GM10266 (cell line): ENCODE data around the gene PRKD1.

Source experiments
- DNase-seq: peaks from one replicate; pipeline ENCODE4 v3.0.0; 2012; ENCODE audit errors: extremely low spot score
- CTCF ChIP-seq: IDR thresholded peaks from 2 replicates; pipeline ENCODE4 v1.5.1; 2012; ENCODE audit warnings: mild to moderate bottlenecking, low read depth; ENCODE audit not compliant: control insufficient read depth, insufficient read depth; ENCODE audit errors: missing control alignments

Gene PRKD1

DNA sequence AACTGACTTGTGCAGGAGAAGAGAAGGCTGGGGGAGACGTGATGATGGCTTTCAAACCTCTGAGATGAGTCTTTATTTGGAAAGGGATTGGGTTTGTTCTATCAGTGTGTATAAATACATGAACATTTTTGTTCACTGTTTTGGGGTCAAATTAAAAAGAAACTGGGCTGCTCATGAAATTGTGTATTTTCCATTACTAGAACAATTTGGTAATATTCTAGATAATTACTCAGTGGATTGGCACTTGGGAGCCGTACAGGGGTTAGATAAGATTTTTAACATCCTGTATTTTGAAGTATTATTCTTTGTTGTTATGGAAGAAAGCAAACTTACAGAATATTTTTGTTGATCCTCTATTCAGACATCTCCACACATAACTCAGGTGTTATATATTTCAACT lies 340.6 kb downstream of the PRKD1 start:
- no peak for DNase-seq
- TF ChIP-seq CTCF = no peak

DNA sequence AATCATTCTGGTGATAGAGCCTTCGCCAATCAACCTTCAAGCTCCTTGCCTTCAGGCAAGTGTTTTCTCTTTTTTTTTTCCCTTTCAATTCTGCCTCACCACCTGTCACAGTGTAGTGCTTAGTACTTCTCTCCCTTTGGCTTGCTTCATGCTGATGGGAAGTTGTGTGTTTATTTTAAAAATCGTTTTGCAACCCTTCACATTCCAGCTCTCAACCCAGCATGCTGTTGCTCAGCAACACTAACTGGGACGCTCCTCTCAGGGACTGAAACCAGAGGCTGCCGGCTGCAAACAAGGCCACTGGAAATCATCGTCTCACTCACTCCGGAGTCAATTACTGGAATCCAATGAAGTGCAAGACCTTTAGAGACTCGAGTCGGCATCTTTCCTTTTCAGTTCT lies 342.7 kb downstream of the PRKD1 start:
- DNase-seq = no peak

DNA sequence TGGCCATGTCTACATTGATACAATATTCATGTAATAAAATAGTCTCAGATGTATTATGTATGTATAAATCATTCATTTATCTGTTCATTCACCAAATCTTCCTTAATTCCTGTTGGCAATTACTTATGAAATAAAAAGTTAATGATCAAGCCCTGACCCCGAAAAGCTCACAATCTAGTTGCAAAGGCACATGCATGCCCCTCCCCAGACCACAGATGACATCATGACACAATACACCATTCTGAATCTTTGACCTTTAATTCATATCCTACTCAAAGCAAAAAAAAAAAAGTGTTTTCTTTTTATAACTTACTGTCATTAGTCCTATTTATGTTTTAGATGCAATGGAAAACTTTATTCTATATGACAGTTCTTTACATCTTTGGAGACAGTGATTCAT lies 346.9 kb downstream of the PRKD1 start:
- DNase-seq = no peak
- TF ChIP-seq CTCF = no peak

More for the DNA sequence above, 342.7 kb downstream of the PRKD1 start:
- no peak for TF ChIP-seq CTCF

DNA sequence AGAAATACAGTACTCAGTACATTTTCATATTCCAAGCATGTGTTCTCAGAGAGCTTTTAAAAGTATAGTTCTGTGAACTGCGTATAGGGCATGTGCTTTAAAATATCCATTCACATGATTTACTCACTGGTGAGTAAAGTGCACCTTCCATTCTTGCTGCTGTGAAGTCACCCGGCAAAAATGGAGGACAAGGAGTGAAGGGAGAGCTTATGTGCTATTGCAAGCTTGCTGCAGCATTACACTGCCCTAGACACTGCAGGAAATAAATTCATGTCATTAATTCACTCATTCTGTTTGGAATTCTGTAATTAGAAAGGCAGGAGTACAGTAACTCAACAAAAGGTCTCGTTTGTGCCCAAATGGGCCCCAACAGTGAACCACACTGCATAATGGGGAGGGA lies 347.8 kb downstream of the PRKD1 start:
- DNase-seq = no peak
- TF ChIP-seq CTCF = no peak

DNA sequence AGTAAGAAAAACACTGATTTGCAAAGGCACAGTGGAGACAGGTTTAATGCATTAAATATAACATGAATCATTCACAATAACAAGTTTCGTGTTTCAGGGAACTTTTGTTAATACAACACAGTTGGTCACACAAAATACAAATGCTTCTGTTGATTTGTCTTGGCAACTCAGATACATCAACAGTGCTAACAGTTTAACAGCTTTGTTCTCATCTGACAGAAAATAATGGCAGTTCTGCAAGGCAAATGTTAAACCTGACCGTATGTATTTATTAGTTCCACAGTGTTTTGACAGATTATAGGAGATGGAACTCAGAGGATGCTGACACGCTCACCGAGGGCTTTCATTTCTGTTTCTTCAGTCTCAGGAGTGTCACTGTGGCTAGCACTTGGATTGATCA lies 350.7 kb downstream of the PRKD1 start:
- DNase-seq = no peak
- no peak for TF ChIP-seq CTCF

- TF ChIP-seq CTCF = no peak
- DNase-seq = no peak
Measured at GRCh38 chr14:29569194-29569593, 358.5 kb downstream of the PRKD1 start.

- no peak for TF ChIP-seq CTCF
Measured at GRCh38 chr14:29566194-29566593, 361.5 kb downstream of the PRKD1 start.

More at GRCh38 chr14:29566194-29566593, 361.5 kb downstream of the PRKD1 start:
- DNase-seq = no peak
